Activated CD4-positive, alpha-beta T cell treated with anti-CD3 and anti-CD28 coated beads, Interleukin-2, amount 10 ng/mL, durations not matched to agents 7 days and 5 days (primary cell): ENCODE results near the gene CCDC174. TPM values are rescaled to one million over a fixed set of nuclear protein-coding genes. Genes with fewer than 3 reads are reported as not detected.

Source experiments
- CTCF ChIA-PET: fragments of 350-600 bp; sonication (Branson Sonifier 250); formaldehyde crosslinking; loops from one replicate; lab custom pipeline; 2021; ENCODE audit warnings: antibody characterized with exemption; lab: Charles Lee
- POLR2A ChIA-PET: fragments of 350-600 bp; sonication (Branson Sonifier 250); formaldehyde crosslinking; loops from one replicate; lab custom pipeline; 2021; ENCODE audit warnings: antibody characterized with exemption; lab: Charles Lee
- DNase-seq: peaks from one replicate; pipeline ENCODE4 v3.0.0-alpha.2; 2020
- H3K27ac Mint-ChIP-seq: one replicate; pipeline ENCODE4 v1.8.0; 2021; ENCODE audit warnings: mild to moderate bottlenecking, moderate library complexity, mixed read lengths
- H3K27me3 Mint-ChIP-seq: one replicate; pipeline ENCODE4 v1.8.0; 2021; ENCODE audit warnings: mixed read lengths
- H3K36me3 Mint-ChIP-seq: one replicate; pipeline ENCODE4 v1.8.0; 2021; ENCODE audit warnings: low read depth, mixed read lengths
- H3K4me1 Mint-ChIP-seq: one replicate; pipeline ENCODE4 v1.8.0; 2021; ENCODE audit warnings: mixed read lengths
- H3K4me3 Mint-ChIP-seq: one replicate; pipeline ENCODE4 v1.8.0; 2021; ENCODE audit warnings: mild to moderate bottlenecking, moderate library complexity, mixed read lengths
- H3K9me3 Mint-ChIP-seq: one replicate; pipeline ENCODE4 v1.8.0; 2021; ENCODE audit warnings: mixed read lengths
- total RNA-seq, 2 experiments: library from RNA; stranded (reverse); gene quantifications; one replicate each; pipeline ENCODE4 v1.2.3, GENCODE V29; 2021

The CCDC174 gene
- total RNA-seq, 2 experiments from 2014 or later: 20.9 to 24.0 TPM

DNA sequence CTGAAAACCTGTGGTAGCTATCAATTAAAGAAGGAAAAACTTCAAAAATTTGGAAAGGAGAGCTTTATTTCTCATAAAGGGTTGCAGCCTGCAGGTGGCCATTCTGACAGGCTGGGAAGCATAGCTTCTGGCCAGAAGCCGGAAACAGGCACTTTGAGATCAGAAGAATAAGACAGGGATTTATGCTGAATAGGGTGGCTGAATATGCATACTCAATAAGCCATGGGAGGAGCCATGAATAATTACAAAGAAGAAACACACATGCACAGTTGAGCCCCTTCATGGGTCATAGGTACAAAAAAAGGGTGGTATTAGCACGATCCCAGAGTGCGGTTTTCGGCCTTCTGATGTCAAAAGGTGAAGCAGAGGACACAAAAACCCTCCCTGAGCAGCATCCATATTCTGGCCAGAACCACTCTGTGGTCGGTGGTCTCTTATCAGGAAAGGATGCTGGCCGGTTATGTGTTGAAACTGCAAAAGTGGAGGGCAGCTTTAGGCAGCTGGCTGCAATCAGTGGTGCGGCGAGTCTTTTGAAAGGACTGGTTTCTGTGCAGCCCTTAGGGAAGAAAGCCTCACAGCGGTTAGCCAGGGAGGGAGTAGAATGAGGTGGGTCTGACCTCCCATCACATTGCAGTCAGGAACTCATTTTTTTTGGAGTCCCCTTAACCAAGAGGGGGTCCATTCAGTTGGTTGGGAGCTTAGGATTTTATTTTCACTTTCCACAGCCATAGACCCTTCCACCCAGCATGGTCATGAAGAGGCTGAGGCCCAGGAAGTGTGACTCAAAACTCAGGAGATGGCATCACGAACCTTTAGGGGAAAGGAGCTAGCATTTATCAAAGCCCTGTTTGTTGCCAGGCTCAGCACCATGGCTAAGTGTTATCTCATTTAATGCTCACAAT lies 34.7 kb upstream of the CCDC174 start:
- peaks cover 32% of the 10 kb centered on the region for H3K27me3 Mint-ChIP-seq
- no peaks in the 10 kb centered on the region for H3K4me1 Mint-ChIP-seq
- H3K27ac Mint-ChIP-seq: no peak overlapping the region
- CTCF ChIA-PET: no interaction called here
- H3K36me3 Mint-ChIP-seq: no peaks in the 10 kb centered on the region
- no peak for DNase-seq
- no peaks in the 10 kb centered on the region for H3K9me3 Mint-ChIP-seq
- POLR2A ChIA-PET: no interaction called here
- H3K4me3 Mint-ChIP-seq: no peak overlapping the region

DNA sequence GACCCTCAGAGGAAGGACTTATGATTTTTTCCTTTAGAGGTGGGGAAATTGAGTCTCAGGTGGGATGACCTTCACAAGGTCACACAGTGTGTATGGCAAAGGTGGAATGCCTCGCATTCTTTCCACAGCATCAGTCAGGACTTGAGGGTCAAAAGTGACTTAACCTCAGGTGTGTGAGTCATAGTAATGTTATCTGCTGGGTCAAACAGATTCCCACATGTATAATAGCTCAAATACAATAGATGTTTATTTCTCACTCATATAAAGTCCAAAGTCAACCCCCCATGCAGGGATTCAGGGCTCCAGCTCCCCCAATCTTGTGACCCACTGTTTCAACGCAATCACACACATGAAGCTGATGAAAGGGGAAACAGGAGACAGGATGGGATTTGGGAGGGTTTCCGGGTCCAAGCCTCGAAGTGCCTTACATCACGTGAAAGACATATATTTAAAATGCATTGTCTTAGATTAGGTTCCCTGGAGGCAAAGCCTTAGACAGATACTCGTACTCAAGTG lies 34.0 kb upstream of the CCDC174 start:
- no peak overlapping the region for H3K4me3 Mint-ChIP-seq
- no peak overlapping the region for H3K27ac Mint-ChIP-seq
- POLR2A ChIA-PET: no interaction called here
- H3K36me3 Mint-ChIP-seq: no peaks in the 10 kb centered on the region
- DNase-seq: no peak
- H3K4me1 Mint-ChIP-seq: no peaks in the 10 kb centered on the region
- H3K27me3 Mint-ChIP-seq: peaks cover 26% of the 10 kb centered on the region
- CTCF ChIA-PET: no interaction called here
- H3K9me3 Mint-ChIP-seq: no peaks in the 10 kb centered on the region

DNA sequence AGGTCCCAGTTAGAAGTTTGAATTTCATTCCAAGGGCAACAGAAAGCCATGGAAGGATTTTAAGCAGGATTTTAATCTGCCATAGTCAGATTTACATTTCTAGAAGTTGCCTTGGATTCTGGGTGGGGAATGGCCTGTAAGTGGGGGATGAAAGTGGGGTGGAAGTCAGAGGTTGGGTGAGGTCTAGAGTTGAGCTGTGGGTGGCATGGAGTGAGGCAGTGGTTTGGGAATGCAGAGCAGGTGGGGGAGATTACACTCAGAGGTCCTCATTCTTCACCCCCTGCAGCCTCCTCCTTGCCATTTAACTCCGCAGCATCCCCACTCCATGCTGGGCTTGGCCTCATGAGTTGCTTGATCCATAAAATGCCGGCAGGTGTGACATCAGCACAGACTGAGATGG lies 32.0 kb upstream of the CCDC174 start:
- no peak overlapping the region for H3K4me3 Mint-ChIP-seq
- CTCF ChIA-PET: interaction anchor here (0.6 kb wide), 1 partner anchor 1215 kb away, joined by 3 read pairs; no protein-coding TSS in a partner anchor
- H3K27ac Mint-ChIP-seq: no peak overlapping the region
- no peak for DNase-seq
- POLR2A ChIA-PET: no interaction called here
- no peaks in the 10 kb centered on the region for H3K4me1 Mint-ChIP-seq
- H3K36me3 Mint-ChIP-seq: no peaks in the 10 kb centered on the region
- H3K27me3 Mint-ChIP-seq: peaks cover 16% of the 10 kb centered on the region
- no peaks in the 10 kb centered on the region for H3K9me3 Mint-ChIP-seq

DNA sequence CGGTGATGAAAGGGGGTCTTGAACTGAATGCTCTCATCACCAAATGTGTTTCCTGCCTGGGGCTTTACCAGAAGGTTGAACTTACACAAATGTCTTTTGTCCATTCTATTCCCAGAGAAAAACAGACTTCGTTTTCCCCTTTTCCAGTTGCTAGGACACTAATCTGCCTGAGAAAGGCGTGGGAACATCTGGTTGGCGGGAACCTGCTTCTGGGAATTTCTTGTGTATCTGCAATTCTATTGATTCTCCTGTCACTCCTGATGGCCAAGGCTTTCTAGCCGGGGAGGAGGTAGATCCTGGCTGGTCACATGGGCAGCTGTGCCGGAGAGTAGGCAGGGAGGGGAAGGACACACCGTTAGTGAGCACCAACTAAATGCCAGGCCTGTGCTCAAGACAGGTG lies 31.1 kb upstream of the CCDC174 start:
- Mint-ChIP-seq H3K9me3 (no peaks in the 10 kb centered on the region), H3K27me3 (peaks cover 12% of the 10 kb centered on the region), H3K4me1 (no peaks in the 10 kb centered on the region), H3K27ac (no peak overlapping the region), H3K4me3 (no peak overlapping the region), H3K36me3 (no peaks in the 10 kb centered on the region)
- ChIA-PET POLR2A (no interaction called here), CTCF (no interaction called here)
- DNase-seq: no peak

DNA sequence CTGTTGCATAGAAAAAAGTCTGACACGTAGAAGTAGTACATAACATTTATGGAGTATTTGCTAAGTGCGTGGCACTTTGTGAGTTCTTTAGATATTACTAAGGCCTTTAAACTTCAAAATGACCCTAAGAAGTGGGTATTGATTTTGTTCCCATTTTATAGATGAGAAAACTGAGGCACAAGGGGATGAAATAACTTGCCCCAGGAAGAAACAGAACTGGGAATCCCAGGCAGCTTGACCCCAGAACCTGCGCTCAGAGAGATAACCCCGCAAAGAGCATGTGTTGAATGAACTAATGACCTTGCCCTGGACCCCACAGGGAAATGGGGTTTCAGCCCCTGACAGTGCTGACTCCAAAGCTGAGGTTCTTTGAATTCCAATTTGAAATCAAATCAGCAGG lies 30.5 kb upstream of the CCDC174 start:
- no peak overlapping the region for H3K4me3 Mint-ChIP-seq
- POLR2A ChIA-PET: no interaction called here
- CTCF ChIA-PET: no interaction called here
- no peak overlapping the region for H3K27ac Mint-ChIP-seq
- H3K9me3 Mint-ChIP-seq: no peaks in the 10 kb centered on the region
- H3K4me1 Mint-ChIP-seq: no peaks in the 10 kb centered on the region
- no peak for DNase-seq
- H3K36me3 Mint-ChIP-seq: no peaks in the 10 kb centered on the region
- peaks cover 7% of the 10 kb centered on the region for H3K27me3 Mint-ChIP-seq

DNA sequence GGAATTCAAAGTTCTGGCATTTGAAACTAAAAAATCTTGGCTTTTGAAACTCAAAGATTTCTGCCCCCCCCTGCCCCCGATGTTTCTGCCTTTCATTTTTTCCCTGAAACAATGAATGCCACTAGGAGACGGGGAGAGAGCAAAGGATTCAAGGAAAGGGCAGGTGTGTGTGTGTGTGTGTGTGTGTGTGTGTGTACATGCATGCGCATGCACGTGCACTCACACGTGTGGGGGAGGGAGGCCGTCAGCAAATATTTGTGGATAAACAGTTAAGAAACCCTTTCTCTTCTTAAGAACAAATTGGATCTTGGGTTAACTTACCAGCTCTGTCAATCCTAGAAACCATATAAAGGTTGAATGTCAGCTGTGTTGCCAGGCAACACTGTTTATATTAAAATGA lies 29.2 kb upstream of the CCDC174 start:
- peaks cover 3% of the 10 kb centered on the region for H3K27me3 Mint-ChIP-seq
- H3K9me3 Mint-ChIP-seq: no peaks in the 10 kb centered on the region
- POLR2A ChIA-PET: no interaction called here
- H3K4me1 Mint-ChIP-seq: no peaks in the 10 kb centered on the region
- DNase-seq: no peak
- H3K27ac Mint-ChIP-seq: no peak overlapping the region
- no peak overlapping the region for H3K4me3 Mint-ChIP-seq
- H3K36me3 Mint-ChIP-seq: no peaks in the 10 kb centered on the region
- CTCF ChIA-PET: no interaction called here

DNA sequence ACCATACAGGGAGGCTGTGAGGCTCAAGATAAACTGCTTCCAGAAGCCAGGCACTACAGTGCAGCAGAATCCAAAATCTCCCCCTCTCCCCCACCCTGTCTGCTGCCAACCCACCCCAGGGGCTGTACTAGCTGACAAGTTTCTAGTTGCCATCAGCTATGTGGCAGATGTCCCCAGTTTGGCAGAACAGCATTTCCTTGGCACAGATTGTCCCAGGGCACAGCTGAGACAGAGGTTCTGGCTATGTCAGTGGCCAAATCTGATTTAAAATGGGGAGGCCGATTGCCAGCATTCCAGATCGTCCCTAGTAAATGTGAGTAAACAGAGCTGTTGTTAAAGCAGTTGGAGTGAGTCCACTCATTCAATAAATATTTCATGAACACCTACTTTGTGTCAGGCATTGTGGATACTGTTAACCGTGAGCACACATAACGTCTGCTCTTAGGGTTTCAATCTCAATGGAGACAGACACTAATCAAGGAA lies 28.0 kb upstream of the CCDC174 start:
- no peaks in the 10 kb centered on the region for H3K4me1 Mint-ChIP-seq
- POLR2A ChIA-PET: no interaction called here
- H3K27me3 Mint-ChIP-seq: peaks cover 3% of the 10 kb centered on the region
- H3K36me3 Mint-ChIP-seq: no peaks in the 10 kb centered on the region
- no peaks in the 10 kb centered on the region for H3K9me3 Mint-ChIP-seq
- H3K27ac Mint-ChIP-seq: no peak overlapping the region
- CTCF ChIA-PET: interaction anchor here (0.5 kb wide), 1 partner anchor 11 kb away, joined by 4 read pairs; no protein-coding TSS in a partner anchor
- H3K4me3 Mint-ChIP-seq: no peak overlapping the region
- no peak for DNase-seq

DNA sequence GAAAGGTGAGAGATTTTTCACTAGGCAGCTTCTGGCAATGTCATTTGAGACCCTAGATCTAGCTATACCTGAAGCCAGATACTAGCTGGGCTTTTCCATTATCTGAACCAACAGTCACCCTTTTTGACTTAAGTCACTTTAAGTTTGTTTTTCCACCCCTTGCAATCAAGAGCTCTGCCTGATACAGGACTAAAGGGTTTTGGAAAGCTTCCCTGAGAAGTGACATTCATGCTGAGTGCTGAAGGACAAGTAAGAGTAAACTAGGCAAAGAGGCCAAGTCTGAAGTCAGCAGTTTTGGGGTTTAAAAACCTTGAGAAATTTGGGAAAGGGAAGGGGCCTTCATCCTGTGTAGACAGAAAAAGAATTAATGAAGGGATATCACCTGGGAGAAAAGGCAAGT lies 27.1 kb upstream of the CCDC174 start:
- Mint-ChIP-seq H3K27ac (no peak overlapping the region), H3K9me3 (no peaks in the 10 kb centered on the region), H3K27me3 (peaks cover 6% of the 10 kb centered on the region), H3K4me3 (no peak overlapping the region), H3K36me3 (no peaks in the 10 kb centered on the region), H3K4me1 (no peaks in the 10 kb centered on the region)
- no peak for DNase-seq
- POLR2A ChIA-PET: no interaction called here
- CTCF ChIA-PET: no interaction called here

DNA sequence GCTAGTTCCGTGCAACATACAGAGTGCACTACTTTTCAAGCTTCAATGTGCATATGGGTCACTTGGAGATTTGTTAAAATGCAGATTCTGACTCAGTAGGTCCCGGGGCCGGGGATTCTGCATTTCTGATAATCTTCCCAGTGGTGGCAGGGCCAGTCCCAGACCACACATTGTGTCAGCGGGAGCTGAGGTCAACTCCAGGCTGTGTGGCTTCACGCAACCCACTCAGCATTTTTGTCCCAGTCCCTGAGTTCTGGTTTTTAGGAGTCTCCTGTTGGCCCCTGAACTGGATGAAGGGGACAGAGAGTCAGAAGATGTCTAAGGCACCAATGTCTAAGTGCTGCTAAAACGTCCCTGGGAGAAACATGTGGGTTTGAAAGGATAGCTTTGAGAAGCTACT lies 26.1 kb upstream of the CCDC174 start:
- no peak for DNase-seq
- POLR2A ChIA-PET: no interaction called here
- Mint-ChIP-seq H3K9me3 (no peaks in the 10 kb centered on the region), H3K4me1 (no peaks in the 10 kb centered on the region), H3K27ac (no peak overlapping the region), H3K27me3 (peaks cover 7% of the 10 kb centered on the region), H3K36me3 (no peaks in the 10 kb centered on the region), H3K4me3 (no peak overlapping the region)
- CTCF ChIA-PET: interaction anchor here (0.6 kb wide), 1 partner anchor 1287 kb away, joined by 3 read pairs; no protein-coding TSS in a partner anchor

DNA sequence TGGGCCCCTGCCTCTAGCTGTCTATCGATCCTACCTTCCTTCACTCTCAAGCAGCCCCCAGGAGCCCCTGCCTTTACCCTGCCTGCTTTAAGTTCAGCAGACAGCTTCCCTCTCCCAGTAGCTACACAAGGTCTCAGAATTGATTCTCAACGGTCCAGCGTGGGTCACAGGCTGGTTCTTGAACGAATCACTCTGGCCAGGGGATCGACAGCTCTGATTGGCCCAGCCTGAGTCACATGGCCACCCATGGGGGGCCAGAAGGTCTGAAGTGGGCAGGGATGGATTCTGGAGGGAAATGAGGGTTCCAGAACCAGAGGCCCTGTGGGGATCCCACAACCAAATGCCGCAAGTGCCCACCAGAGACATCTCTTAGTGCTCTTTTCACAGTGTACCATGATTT lies 23.7 kb upstream of the CCDC174 start:
- H3K4me3 Mint-ChIP-seq: no peak overlapping the region
- no peak for DNase-seq
- no peaks in the 10 kb centered on the region for H3K36me3 Mint-ChIP-seq
- no peak overlapping the region for H3K27ac Mint-ChIP-seq
- no peaks in the 10 kb centered on the region for H3K9me3 Mint-ChIP-seq
- H3K4me1 Mint-ChIP-seq: no peaks in the 10 kb centered on the region
- ChIA-PET POLR2A (no interaction called here), CTCF (interaction anchor here (0.9 to 1.4 kb wide), 2 partner anchors 11 to 33 kb away, joined by 3 to 4 read pairs; no protein-coding TSS in a partner anchor)
- H3K27me3 Mint-ChIP-seq: peaks cover 7% of the 10 kb centered on the region

DNA sequence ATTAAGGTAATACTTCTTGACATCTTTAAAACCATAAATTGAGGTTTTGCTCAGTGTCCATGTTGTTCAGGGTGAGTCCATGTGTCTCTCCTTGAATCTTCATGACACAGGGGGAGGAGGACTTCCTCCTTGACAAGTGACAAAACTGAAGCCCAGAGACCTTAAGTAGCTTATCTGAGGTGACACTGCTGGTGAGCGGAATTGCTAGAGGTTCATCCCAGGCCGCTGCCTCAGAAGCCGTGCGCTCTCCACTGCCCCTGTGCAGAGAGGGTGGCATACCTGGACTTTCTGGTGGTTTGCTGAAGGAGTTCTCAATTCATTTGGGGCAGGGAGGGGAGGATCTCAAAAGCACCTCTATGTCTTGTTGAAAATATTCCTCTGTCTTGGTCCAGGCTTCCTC lies 23.2 kb upstream of the CCDC174 start:
- ChIA-PET CTCF (interaction anchor here (1.4 kb wide), 1 partner anchor 10 kb away, joined by 4 read pairs; no protein-coding TSS in a partner anchor), POLR2A (no interaction called here)
- H3K9me3 Mint-ChIP-seq: no peaks in the 10 kb centered on the region
- no peaks in the 10 kb centered on the region for H3K4me1 Mint-ChIP-seq
- H3K27me3 Mint-ChIP-seq: peaks cover 7% of the 10 kb centered on the region
- no peak overlapping the region for H3K27ac Mint-ChIP-seq
- no peak for DNase-seq
- no peak overlapping the region for H3K4me3 Mint-ChIP-seq
- no peaks in the 10 kb centered on the region for H3K36me3 Mint-ChIP-seq

DNA sequence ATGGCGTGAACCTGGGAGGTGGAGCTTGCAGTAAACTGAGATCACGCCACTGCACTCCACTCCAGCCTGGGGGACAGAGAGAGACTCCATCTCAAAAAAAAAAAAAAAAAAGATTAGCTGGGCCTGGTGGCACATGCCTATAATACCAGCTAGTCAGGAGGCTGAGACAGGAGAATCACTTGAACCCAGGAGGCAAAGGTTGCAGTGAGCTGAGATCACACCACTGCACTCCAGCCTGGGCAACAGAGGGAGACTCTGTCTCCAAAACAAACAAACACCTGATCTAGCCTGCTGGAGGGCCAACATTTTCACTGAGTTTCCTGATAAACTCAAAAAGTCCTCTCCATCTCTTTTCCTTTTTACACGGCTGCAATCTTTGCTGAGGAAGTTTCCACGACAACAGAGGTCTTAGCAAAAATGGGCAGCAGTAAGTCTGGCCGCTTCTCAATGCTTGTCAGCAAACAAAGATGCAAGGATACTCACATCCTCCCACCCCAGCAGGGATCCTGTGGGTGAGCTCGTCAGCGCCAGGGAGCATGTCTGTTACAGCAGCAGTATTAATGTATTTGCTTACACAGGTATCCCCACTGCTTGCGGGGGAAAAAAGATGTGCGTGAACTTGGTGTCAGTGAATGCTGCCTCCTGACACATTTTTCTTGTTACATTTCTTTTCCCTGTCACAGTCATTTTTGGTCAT lies 21.0 kb upstream of the CCDC174 start:
- ChIA-PET POLR2A (no interaction called here), CTCF (interaction anchor here (0.6 to 1.4 kb wide), 4 partner anchors 20 to 475 kb away, joined by 3 to 6 read pairs (median 4); no protein-coding TSS in a partner anchor)
- no peaks in the 10 kb centered on the region for H3K9me3 Mint-ChIP-seq
- no peak overlapping the region for H3K4me3 Mint-ChIP-seq
- no peak overlapping the region for H3K27ac Mint-ChIP-seq
- H3K4me1 Mint-ChIP-seq: no peaks in the 10 kb centered on the region
- H3K27me3 Mint-ChIP-seq: peaks cover 7% of the 10 kb centered on the region
- DNase-seq: no peak
- H3K36me3 Mint-ChIP-seq: no peaks in the 10 kb centered on the region

DNA sequence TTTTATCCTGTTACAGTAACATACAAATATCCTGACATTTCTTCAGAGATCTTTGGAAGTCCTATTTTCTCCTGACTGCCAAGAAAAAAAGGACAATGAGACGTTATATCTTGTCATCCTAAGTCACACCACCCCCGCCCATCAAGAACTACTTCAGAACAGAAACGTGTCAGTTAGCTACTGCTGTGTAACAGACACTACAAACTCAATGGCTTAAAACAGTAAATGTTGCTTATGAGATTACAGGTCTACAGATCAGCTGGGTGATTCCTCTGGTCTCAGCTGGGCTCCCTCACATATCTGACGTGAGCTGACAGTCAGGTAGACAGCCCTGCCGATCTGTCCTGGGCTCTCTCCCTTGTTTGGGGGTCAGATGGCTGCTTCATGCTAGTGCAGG lies 20.5 kb upstream of the CCDC174 start:
- H3K4me3 Mint-ChIP-seq: no peak overlapping the region
- ChIA-PET CTCF (interaction anchor here (1.4 kb wide), 1 partner anchor 291 kb away, joined by 4 read pairs; no protein-coding TSS in a partner anchor), POLR2A (no interaction called here)
- H3K9me3 Mint-ChIP-seq: no peaks in the 10 kb centered on the region
- DNase-seq: no peak
- H3K36me3 Mint-ChIP-seq: no peaks in the 10 kb centered on the region
- peaks cover 8% of the 10 kb centered on the region for H3K27me3 Mint-ChIP-seq
- no peak overlapping the region for H3K27ac Mint-ChIP-seq
- no peaks in the 10 kb centered on the region for H3K4me1 Mint-ChIP-seq
